ENCODE measurements around the gene GOLGA5.

- TF ChIP-seq POLR2AphosphoS5 (IDR thresholded peaks at IDR 0.05; ENCODE audit: low read depth) (no peak), REST (IDR thresholded peaks at IDR 0.05; ENCODE audit: insufficient replicate concordance, low read depth) (no peak), SPI1 (IDR thresholded peaks at IDR 0.05; ENCODE audit: borderline replicate concordance, low read depth) (no peak), GABPA (IDR thresholded peaks at IDR 0.05; ENCODE audit: low read depth) (no peak)
- TF ChIP-seq, protein P1, sequence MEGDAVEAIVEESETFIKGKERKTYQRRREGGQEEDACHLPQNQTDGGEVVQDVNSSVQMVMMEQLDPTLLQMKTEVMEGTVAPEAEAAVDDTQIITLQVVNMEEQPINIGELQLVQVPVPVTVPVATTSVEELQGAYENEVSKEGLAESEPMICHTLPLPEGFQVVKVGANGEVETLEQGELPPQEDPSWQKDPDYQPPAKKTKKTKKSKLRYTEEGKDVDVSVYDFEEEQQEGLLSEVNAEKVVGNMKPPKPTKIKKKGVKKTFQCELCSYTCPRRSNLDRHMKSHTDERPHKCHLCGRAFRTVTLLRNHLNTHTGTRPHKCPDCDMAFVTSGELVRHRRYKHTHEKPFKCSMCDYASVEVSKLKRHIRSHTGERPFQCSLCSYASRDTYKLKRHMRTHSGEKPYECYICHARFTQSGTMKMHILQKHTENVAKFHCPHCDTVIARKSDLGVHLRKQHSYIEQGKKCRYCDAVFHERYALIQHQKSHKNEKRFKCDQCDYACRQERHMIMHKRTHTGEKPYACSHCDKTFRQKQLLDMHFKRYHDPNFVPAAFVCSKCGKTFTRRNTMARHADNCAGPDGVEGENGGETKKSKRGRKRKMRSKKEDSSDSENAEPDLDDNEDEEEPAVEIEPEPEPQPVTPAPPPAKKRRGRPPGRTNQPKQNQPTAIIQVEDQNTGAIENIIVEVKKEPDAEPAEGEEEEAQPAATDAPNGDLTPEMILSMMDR (IDR thresholded peaks at IDR 0.05; ENCODE audit: insufficient read depth, low read length) = no peak
Measured at GRCh38 chr14:92861856-92862745, 68.0 kb downstream of the GOLGA5 start.

Measured in HL-60 (cell line).